Astrocyte (in vitro differentiated cells and primary cell): ENCODE results near the gene TPD52L2.

Experiments used
- CTCF ChIP-seq: IDR thresholded peaks from 2 replicates; pipeline ENCODE4 v1.5.1; 2011; ENCODE audit warnings: low read depth, mild to moderate bottlenecking, inconsistent platforms, low read length, moderate library complexity; ENCODE audit not compliant: insufficient read depth
- EZH2 ChIP-seq: IDR thresholded peaks from 2 replicates; pipeline ENCODE4 v1.6.1; 2012; ENCODE audit warnings: mild to moderate bottlenecking, low read length, inconsistent platforms; ENCODE audit not compliant: insufficient read depth

GRCh38 chr20:63843778-63844177, 21.3 kb upstream of the TPD52L2 start:
- TF ChIP-seq CTCF (no peak), EZH2 (no peak)
